Stimulated activated CD4-positive, alpha-beta T cell treated with anti-CD3 and anti-CD28 coated beads, Interleukin-1b, Interleukin-23, amount 100 ng/mL, for 48 hours (primary cell): ENCODE data around the gene POP4.

Experiments
- DNase-seq: peaks from one replicate; pipeline ENCODE4 v3.0.0-alpha.2; 2020

POP4 gene

GRCh38 chr19:29635963-29636362 is 29.9 kb downstream of the POP4 start:
- DNase-seq: no peak

GRCh38 chr19:29636553-29637360 is 30.7 kb downstream of the POP4 start:
- no peak for DNase-seq

DNA sequence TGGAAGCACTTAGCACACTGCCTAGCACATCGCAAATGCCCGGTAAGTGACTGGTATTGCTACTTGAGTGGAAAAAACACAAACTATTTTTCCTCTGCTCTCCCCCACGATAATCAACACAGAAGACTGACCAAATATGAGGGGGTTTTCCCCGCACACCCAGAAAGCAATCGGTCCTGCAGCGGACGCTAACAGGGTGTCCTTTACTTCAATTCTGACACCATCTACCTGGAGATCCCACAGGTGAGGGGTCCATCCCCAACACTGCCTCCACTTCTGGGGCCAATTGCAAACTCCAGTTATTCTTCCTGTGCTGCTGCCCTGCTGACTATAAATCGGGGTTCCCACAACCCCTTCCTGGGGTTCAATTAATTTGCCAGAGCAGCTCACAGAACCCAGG is 33.0 kb downstream of the POP4 start:
- no peak for DNase-seq

DNA sequence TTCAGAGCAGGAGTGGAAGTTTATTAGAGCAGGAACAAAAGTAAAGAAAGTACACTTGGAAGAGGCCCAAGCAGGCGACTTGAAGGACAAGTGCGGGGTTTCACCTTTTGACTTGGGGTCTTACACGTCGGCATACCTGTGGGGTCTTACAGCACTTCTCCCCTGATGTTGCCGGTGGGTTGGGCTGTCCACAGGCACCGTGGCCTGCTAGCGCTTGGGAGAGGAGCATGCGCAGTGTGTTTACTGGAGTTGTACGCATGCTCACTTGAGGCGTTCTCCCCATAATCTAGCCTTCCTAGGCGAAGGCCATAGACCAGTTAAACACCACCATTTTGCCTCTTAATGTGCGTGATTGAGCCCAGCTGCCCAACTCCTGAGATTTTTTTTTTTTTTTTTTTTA is 34.1 kb downstream of the POP4 start:
- no peak for DNase-seq

GRCh38 chr19:29641597-29641996 is 35.5 kb downstream of the POP4 start:
- DNase-seq: no peak

GRCh38 chr19:29643361-29643935 is 37.4 kb downstream of the POP4 start:
- DNase-seq: no peak

- DNase-seq: no peak
Observed at GRCh38 chr19:29644210-29644609, 38.1 kb downstream of the POP4 start.

DNA sequence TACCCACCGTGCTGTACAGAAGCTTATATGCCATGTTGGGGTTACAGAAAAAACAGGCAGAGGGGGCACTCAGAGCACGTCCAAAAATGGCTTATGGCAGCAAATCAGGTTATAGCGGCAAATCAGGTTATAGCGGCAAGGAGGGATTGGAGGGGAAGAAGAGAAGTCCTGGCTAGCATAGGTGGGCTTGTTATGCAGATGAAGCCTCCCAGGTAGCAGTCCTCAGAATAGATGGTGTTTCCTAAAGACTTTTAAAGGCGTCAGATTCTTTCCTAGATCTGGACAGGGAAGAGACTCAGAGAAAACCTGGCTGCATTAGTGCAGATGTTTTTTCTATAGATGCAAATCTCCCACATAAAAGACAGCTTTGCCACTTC is 39.4 kb downstream of the POP4 start:
- no peak for DNase-seq

DNA sequence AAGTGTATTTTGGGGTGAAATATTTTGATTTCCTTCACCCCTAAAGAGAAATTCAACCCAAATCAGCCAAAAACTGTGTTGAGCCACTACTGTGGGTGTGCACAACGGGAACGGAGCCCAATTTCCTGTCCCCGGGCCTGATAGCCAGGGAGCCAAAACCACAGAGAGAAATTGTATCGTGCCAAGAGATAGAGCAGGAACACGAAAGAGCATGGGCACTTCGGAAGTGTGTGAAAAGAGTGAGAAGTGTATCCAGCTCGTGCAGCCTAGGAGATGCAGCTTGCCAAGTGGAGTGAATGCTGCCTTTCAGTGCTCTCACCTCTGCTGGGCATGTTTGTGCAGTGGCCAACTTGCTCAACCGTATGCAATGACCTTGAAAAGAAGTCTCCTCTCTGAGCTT is 39.8 kb downstream of the POP4 start:
- DNase-seq: no peak

DNA sequence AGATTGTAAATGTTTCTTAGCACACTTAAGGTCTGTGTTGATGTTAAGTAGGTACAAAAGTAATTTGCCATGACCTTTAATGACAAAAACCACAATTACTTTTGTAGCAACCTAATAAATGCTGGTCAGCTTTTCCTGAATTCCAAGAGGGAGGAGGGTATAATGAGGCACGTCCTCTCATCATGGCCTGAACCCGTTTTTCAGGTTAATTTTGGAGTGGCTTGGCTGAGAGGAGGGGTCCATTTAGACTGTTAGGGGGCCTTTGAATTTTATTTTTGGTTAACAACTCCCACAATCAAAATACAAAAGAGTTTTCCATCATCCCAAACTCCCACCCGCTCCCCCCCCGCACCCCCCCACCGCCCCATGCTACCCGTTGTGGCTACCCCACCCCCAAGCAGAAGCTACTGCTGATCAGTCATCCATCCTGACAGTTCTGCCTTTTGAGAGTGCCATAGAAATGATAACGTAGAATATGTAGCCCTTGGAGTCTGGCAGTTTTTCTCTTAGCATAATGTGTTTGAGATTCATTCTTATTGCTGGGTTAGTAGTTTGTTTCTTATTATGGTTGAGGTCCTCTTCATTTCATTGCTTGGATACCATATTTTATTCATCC is 44.8 kb downstream of the POP4 start:
- DNase-seq: no peak

DNA sequence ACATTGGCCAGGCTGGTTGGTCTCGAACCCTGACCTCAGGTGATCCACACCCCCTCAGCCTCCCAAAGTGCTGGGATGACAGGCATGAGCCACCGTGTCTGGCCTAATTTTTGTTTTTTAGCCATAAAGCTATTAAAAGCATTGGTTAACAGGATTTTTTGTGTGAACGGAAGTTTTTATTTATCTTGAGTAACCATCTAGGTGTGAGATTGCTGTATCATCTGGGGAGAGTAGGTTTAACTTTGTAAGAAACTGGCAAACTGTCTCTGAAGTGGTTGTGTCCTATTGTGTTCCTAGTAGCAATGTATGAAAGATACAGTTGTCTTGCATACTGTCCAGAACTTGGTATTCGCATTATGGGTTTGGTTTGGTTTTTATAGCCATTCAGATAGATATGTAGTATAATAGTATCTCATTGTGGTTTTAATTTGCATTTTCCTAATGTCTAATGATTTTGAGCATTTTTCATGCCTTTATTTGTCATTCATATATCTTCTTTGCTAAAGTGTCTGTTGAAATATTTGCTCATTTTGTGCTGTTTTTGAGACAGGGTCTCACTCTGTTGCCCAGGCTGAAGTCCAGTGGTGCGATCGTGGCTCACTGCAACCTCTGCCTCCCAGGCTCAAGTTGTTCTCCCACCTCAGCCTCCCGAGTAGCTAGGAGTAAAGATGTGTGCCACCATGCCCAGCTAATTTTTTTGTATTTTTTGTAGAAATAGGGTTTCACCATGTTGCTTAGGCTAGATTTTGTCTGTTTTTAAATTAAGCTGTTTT is 45.7 kb downstream of the POP4 start:
- no peak for DNase-seq

DNA sequence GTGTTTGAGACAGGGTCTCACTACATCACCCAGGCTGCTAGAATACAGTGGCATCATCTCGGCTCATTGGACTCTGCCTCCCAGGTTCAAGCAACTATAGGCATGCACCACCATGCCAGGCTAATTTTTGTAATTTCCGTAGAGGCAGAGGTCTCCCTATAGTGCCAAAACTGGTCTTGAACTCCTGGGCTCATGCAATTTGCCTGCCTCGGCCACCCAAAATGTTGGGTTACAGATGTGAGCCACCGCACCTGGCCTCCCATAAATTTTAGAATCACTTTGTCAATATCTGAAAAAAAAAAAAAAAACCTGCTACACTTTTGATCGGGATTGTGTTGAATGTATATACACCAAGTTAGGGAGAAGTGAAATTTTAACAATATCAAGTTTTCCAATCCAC is 47.3 kb downstream of the POP4 start:
- no peak for DNase-seq

DNA sequence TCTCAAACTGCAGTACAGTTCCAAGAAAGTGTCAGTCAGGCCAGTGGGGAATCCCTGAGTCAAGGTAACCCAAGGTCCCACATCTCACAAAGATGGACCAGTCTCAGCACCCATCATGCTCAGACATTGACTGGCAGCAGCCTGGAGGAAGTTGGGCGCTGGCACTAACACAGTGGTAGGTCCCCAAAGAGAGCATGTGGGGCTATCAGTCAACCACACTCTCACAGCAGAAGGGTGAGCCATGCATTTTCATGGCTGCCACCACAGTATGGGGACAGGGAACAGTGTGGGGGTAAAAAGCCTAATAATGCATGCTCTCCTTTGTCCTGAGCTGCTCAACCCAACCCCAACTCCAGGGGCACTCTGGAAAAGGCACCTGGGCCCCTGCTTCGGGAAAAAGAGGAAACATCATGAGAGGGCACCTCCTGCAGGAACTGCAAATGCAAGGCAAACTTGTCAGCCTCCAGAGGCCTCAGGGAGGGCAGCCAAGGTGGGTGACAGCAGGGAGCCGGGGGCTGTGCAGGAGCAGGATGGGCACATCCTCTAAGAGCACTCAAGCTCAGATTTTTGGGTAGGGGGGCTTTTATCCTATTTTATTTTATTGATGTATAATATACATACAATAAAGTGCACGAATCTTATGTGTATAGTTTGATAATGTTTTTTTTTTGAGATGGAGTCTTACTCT is 49.7 kb downstream of the POP4 start:
- DNase-seq: no peak

DNA sequence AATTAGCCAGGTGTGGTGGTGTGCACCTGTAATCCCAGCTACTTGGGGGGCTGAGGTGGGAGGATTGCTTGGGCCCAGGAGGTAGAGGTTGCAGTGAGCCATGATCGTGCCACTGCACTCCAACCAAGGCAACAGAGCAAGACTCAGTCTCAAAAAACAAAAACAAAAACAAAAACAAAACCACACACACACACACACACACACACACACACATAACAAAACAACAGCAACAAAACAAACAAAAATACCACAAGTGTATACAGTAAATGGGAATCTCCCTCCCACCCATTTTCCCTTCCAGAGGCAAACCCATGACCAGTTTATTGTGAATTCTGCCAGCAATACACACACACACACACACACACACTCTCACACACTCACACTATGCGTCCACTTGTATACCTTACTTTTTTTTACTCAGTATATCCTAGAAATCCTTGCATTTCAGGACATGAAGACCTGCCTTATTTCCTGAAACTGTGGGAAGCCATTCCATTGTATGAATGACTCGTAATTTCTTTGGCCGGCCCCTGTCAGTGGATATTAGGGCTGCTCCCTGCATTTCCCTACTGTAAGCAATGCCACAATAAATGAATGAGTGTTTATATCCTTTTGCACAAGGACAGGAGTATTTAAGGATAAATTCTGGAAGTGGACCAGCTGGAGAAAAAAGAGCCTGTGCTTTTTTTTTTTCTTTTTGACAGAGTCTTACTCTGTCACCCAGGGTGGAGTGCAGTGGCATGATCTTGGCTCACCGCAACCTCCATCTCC is 52.3 kb downstream of the POP4 start:
- no peak for DNase-seq

- peak; percentile 59 for DNase-seq
Observed at GRCh38 chr19:29660835-29661234, 54.8 kb downstream of the POP4 start.

GRCh38 chr19:29662278-29662603 is 56.2 kb downstream of the POP4 start:
- no peak for DNase-seq

DNA sequence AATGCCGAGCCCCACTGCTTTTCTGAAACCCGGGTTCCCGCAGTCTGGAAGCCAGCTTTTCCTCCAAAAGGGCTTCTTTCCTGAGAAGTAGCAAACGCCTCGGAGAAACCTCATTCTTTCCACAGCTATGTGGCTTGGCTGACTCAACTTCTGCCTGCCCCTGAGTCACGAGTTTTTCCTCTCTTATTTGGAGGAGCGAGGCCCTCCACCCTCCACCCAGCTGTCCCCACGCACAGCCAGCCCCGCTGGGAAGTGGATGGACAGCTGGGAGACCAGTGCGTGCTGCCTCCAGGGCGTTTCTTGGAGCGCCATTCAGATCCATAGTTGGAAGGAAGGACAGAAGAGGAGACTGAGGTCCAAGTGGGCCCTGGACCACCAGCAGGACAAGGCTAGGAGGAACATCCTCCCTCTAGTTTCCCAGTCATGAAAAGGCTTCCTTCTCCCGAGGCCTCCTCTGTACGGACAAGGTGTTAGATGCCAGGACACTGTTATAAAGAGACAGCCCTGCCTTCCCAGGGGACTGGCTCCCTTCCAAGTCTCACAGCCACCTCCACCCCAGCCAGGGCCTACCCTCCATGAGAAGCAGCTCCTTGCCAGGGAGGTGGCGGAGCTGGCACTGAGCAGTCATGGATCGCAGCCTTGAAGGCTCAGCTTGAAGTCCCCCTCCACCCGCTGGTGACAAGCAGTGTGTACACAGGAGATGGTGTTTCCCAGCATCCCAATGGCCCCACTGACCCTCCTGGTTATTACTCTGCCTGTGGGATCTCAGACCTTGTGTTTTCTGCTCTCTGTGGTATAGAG is 56.7 kb downstream of the POP4 start:
- peak; percentile 61 for DNase-seq

GRCh38 chr19:29663861-29664752 is 58.0 kb downstream of the POP4 start:
- no peak for DNase-seq

DNA sequence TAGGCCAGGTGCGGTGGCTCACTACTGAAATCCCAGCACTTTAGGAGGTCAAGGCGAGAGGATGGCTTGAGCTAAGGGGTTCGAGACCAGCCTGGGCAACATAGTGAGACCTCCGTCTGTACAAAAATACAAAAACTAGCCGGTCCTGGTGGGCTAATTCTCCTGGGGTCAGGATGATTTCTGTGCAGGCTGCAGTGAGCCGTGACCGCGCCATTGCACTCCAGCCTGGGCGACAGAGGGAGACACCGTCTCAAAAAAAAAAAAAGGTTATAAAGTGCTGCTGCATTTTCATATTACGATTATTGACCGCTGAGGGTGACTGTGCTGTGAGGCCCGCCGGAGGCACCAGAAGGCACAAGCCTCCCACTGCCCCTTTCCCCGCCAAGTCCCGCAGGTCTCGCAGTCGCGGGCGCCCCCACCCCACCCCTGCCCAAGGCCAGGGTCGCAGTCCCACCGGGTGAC is 58.7 kb downstream of the POP4 start:
- no peak for DNase-seq

GRCh38 chr19:29665215-29665825 is 59.2 kb downstream of the POP4 start, which contains the start of gene PLEKHF1:
TSS of gene PLEKHF1 (plus strand) at chr19:29665461. CDS start at chr19:29673840, 8,379 bp downstream.
- DNase-seq: peak; percentile 81
